ENCODE data around the gene LVRN. TPM values are rescaled to one million over a fixed set of nuclear protein-coding genes. Genes with fewer than 3 reads are reported as not detected.

The LVRN gene
- total RNA-seq, 1 donor = under 0.01 TPM

- peaks cover 16% of the 10 kb centered on the region for H3K27me3 ChIP-seq (ENCODE audit: insufficient read depth, low read length)
- H3K9me3 ChIP-seq (ENCODE audit: low read depth, low read length) = no peaks in the 10 kb centered on the region
Observed at GRCh38 chr5:115979201-115980041, 17.1 kb downstream of the LVRN start.

GRCh38 chr5:115983519-115983918, 21.2 kb downstream of the LVRN start:
- no peak overlapping the region for H3K4me3 ChIP-seq (ENCODE audit: low read length)
- no peaks in the 10 kb centered on the region for H3K9me3 ChIP-seq (ENCODE audit: low read depth, low read length)
- no peaks in the 10 kb centered on the region for H3K27me3 ChIP-seq (ENCODE audit: insufficient read depth, low read length)
- no peaks in the 10 kb centered on the region for H3K4me1 ChIP-seq (ENCODE audit: insufficient read depth, low read length)

More at GRCh38 chr5:115979201-115980041, 17.1 kb downstream of the LVRN start:
- Histone ChIP-seq H3K4me1 (ENCODE audit: insufficient read depth, low read length) (no peaks in the 10 kb centered on the region), H3K4me3 (ENCODE audit: low read length) (no peak overlapping the region)

- no peaks in the 10 kb centered on the region for H3K4me1 ChIP-seq (ENCODE audit: insufficient read depth, low read length)
- H3K9me3 ChIP-seq (ENCODE audit: low read depth, low read length) = no peaks in the 10 kb centered on the region
- no peak overlapping the region for H3K4me3 ChIP-seq (ENCODE audit: low read length)
- H3K27me3 ChIP-seq (ENCODE audit: insufficient read depth, low read length) = peaks cover 4% of the 10 kb centered on the region
Observed at GRCh38 chr5:115985802-115986757, 23.8 kb downstream of the LVRN start.

- Histone ChIP-seq H3K27me3 (ENCODE audit: insufficient read depth, low read length) (peaks cover 4% of the 10 kb centered on the region), H3K4me1 (ENCODE audit: insufficient read depth, low read length) (no peaks in the 10 kb centered on the region), H3K4me3 (ENCODE audit: low read length) (no peak overlapping the region), H3K9me3 (ENCODE audit: low read depth, low read length) (no peaks in the 10 kb centered on the region)
Observed at GRCh38 chr5:115988002-115988401, 25.7 kb downstream of the LVRN start.

- Histone ChIP-seq H3K27me3 (ENCODE audit: insufficient read depth, low read length) (peaks cover 4% of the 10 kb centered on the region), H3K4me3 (ENCODE audit: low read length) (no peak overlapping the region), H3K4me1 (ENCODE audit: insufficient read depth, low read length) (no peaks in the 10 kb centered on the region), H3K9me3 (ENCODE audit: low read depth, low read length) (no peaks in the 10 kb centered on the region)
Observed at GRCh38 chr5:115992848-115993350, 30.6 kb downstream of the LVRN start.

GRCh38 chr5:115995351-115995750, 33.1 kb downstream of the LVRN start:
- Histone ChIP-seq H3K4me1 (ENCODE audit: insufficient read depth, low read length) (no peaks in the 10 kb centered on the region), H3K9me3 (ENCODE audit: low read depth, low read length) (no peaks in the 10 kb centered on the region), H3K27me3 (ENCODE audit: insufficient read depth, low read length) (peaks cover 4% of the 10 kb centered on the region), H3K4me3 (ENCODE audit: low read length) (no peak overlapping the region)

- Histone ChIP-seq H3K4me3 (ENCODE audit: low read length) (no peak overlapping the region), H3K9me3 (ENCODE audit: low read depth, low read length) (no peaks in the 10 kb centered on the region), H3K4me1 (ENCODE audit: insufficient read depth, low read length) (no peaks in the 10 kb centered on the region), H3K27me3 (ENCODE audit: insufficient read depth, low read length) (no peaks in the 10 kb centered on the region)
Observed at GRCh38 chr5:116002116-116002906, 40.0 kb downstream of the LVRN start.

- Histone ChIP-seq H3K4me3 (ENCODE audit: low read length) (no peak overlapping the region), H3K4me1 (ENCODE audit: insufficient read depth, low read length) (no peaks in the 10 kb centered on the region), H3K9me3 (ENCODE audit: low read depth, low read length) (no peaks in the 10 kb centered on the region), H3K27me3 (ENCODE audit: insufficient read depth, low read length) (no peaks in the 10 kb centered on the region)
Observed at GRCh38 chr5:116004248-116004647, 42.0 kb downstream of the LVRN start.

- no peaks in the 10 kb centered on the region for H3K9me3 ChIP-seq (ENCODE audit: low read depth, low read length)
- no peaks in the 10 kb centered on the region for H3K4me1 ChIP-seq (ENCODE audit: insufficient read depth, low read length)
- H3K4me3 ChIP-seq (ENCODE audit: low read length) = no peak overlapping the region
- peaks cover 3% of the 10 kb centered on the region for H3K27me3 ChIP-seq (ENCODE audit: insufficient read depth, low read length)
Observed at GRCh38 chr5:116009806-116010205, 47.5 kb downstream of the LVRN start.

- Histone ChIP-seq H3K4me3 (ENCODE audit: low read length) (no peak overlapping the region), H3K27me3 (ENCODE audit: insufficient read depth, low read length) (peaks cover 3% of the 10 kb centered on the region), H3K4me1 (ENCODE audit: insufficient read depth, low read length) (no peaks in the 10 kb centered on the region), H3K9me3 (ENCODE audit: low read depth, low read length) (no peaks in the 10 kb centered on the region)
Observed at GRCh38 chr5:116011046-116011445, 48.8 kb downstream of the LVRN start.

- Histone ChIP-seq H3K27me3 (ENCODE audit: insufficient read depth, low read length) (peaks cover 3% of the 10 kb centered on the region), H3K4me1 (ENCODE audit: insufficient read depth, low read length) (no peaks in the 10 kb centered on the region), H3K9me3 (ENCODE audit: low read depth, low read length) (no peaks in the 10 kb centered on the region), H3K4me3 (ENCODE audit: low read length) (no peak overlapping the region)
Observed at GRCh38 chr5:116013207-116013785, 51.0 kb downstream of the LVRN start.

- Histone ChIP-seq H3K27me3 (ENCODE audit: insufficient read depth, low read length) (peaks cover 3% of the 10 kb centered on the region), H3K4me1 (ENCODE audit: insufficient read depth, low read length) (no peaks in the 10 kb centered on the region), H3K4me3 (ENCODE audit: low read length) (no peak overlapping the region), H3K9me3 (ENCODE audit: low read depth, low read length) (no peaks in the 10 kb centered on the region)
Observed at GRCh38 chr5:116013936-116014335, 51.7 kb downstream of the LVRN start.

- H3K27me3 ChIP-seq (ENCODE audit: insufficient read depth, low read length) = no peaks in the 10 kb centered on the region
- H3K4me1 ChIP-seq (ENCODE audit: insufficient read depth, low read length) = no peaks in the 10 kb centered on the region
- H3K9me3 ChIP-seq (ENCODE audit: low read depth, low read length) = no peaks in the 10 kb centered on the region
- no peak overlapping the region for H3K4me3 ChIP-seq (ENCODE audit: low read length)
Observed at GRCh38 chr5:116023619-116024018, 61.3 kb downstream of the LVRN start.

- Histone ChIP-seq H3K4me3 (ENCODE audit: low read length) (no peak overlapping the region), H3K9me3 (ENCODE audit: low read depth, low read length) (no peaks in the 10 kb centered on the region), H3K27me3 (ENCODE audit: insufficient read depth, low read length) (no peaks in the 10 kb centered on the region), H3K4me1 (ENCODE audit: insufficient read depth, low read length) (no peaks in the 10 kb centered on the region)
Observed at GRCh38 chr5:116025866-116026265, 63.6 kb downstream of the LVRN start.

Measured in mononuclear cell (primary cell).